Measurements from ENCODE around the gene FUT4.

GRCh38 chr11:94586978-94587377, 43.3 kb downstream of the FUT4 start:
- TF ChIP-seq TAF1 (IDR thresholded peaks at IDR 0.05; ENCODE audit: borderline replicate concordance, low read depth, low read length) (no peak), POLR2A (IDR thresholded peaks at IDR 0.05; ENCODE audit: low read depth, low read length) (no peak)
